KMS-11 (cell line): Measurements from ENCODE around the gene USP14.
"Not testable (repeated sequence)": the region's sequence is repeated elsewhere in the genome, so short reads cannot be mapped to it uniquely, and the experiment has no call there.

Source experiments
- H2AFZ ChIP-seq: fragments of 200-600 bp; sonication (generic); 2 replicates; pipeline ENCODE4 v1.6.1; 2016; ENCODE audit warnings: antibody characterized with exemption, mixed run types, low read depth
- H3K27ac ChIP-seq: fragments of 200-600 bp; sonication (generic); 2 replicates; pipeline ENCODE4 v1.6.1; 2016; ENCODE audit warnings: mild to moderate bottlenecking, mixed run types
- H3K27me3 ChIP-seq: fragments of 200-600 bp; sonication (generic); 2 replicates; pipeline ENCODE4 v1.6.1; 2017; ENCODE audit warnings: mild to moderate bottlenecking, low read depth, mixed run types, moderate library complexity; ENCODE audit not compliant: insufficient read depth
- H3K36me3 ChIP-seq: fragments of 200-600 bp; sonication (generic); 2 replicates; pipeline ENCODE4 v1.6.1; 2017; ENCODE audit warnings: mild to moderate bottlenecking, mixed run types; ENCODE audit not compliant: insufficient read depth
- H3K4me1 ChIP-seq: fragments of 200-600 bp; sonication (generic); 2 replicates; pipeline ENCODE4 v1.6.1; 2016; ENCODE audit warnings: mild to moderate bottlenecking, low read depth, mixed run types; ENCODE audit not compliant: poor library complexity, severe bottlenecking
- H3K4me2 ChIP-seq: fragments of 200-600 bp; sonication (generic); 2 replicates; pipeline ENCODE4 v1.7.0; 2016; ENCODE audit warnings: mild to moderate bottlenecking, mixed run types
- H3K4me3 ChIP-seq: fragments of 200-600 bp; sonication (generic); IDR thresholded peaks from 2 replicates; pipeline ENCODE4 v1.6.1; 2017; ENCODE audit warnings: low read depth, low read length, mixed read lengths; ENCODE audit not compliant: insufficient read depth
- H3K79me2 ChIP-seq: fragments of 200-600 bp; sonication (generic); 2 replicates; pipeline ENCODE4 v1.6.1; 2016; ENCODE audit warnings: low read depth, mixed run types; ENCODE audit not compliant: insufficient read depth
- H3K9ac ChIP-seq: fragments of 200-600 bp; sonication (generic); 2 replicates; pipeline ENCODE4 v1.6.1; 2016; ENCODE audit warnings: mild to moderate bottlenecking, mixed run types
- H4K20me1 ChIP-seq: fragments of 200-600 bp; sonication (generic); 2 replicates; pipeline ENCODE4 v1.6.1; 2016; ENCODE audit warnings: mild to moderate bottlenecking, mixed run types; ENCODE audit not compliant: insufficient read depth
- TF ChIP-seq, protein P1 (sequence below): fragments of 200-600 bp; sonication (generic); conservative IDR thresholded peaks from 2 replicates; pipeline ENCODE4 v1.6.1; 2017; ENCODE audit warnings: low read depth, mild to moderate bottlenecking, antibody characterized with exemption, low read length, moderate library complexity, mixed read lengths

The USP14 gene

DNA sequence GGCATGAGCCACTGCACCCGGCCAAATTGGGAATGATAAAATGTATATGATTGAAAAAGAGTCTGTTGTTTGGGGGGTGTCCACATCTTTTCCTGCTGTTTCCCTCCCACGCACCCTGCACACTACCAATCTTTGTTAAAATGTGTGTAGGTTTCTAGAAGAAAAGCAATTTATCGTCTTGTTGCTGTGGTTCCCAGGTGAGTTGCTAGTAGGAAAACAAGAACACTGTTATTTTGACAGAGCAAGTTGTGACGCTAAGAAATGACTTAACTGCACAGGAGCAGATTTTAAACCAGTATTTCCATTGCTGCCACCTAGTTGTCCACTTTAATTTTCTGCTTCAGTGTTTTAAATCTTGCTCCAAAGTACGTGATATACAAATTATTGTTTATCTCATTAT lies 21.0 kb upstream of the USP14 start:
- Histone ChIP-seq H3K27me3 (no peaks in the 10 kb centered on the region), H3K4me3 (no peak overlapping the region), H3K79me2 (no peaks in the 10 kb centered on the region), H3K4me1 (no peaks in the 10 kb centered on the region), H3K27ac (no peak overlapping the region), H4K20me1 (no peaks in the 10 kb centered on the region), H2AFZ (no peak overlapping the region), H3K9ac (no peak overlapping the region), H3K4me2 (no peak overlapping the region), H3K36me3 (no peaks in the 10 kb centered on the region)
- TF ChIP-seq, protein P1, sequence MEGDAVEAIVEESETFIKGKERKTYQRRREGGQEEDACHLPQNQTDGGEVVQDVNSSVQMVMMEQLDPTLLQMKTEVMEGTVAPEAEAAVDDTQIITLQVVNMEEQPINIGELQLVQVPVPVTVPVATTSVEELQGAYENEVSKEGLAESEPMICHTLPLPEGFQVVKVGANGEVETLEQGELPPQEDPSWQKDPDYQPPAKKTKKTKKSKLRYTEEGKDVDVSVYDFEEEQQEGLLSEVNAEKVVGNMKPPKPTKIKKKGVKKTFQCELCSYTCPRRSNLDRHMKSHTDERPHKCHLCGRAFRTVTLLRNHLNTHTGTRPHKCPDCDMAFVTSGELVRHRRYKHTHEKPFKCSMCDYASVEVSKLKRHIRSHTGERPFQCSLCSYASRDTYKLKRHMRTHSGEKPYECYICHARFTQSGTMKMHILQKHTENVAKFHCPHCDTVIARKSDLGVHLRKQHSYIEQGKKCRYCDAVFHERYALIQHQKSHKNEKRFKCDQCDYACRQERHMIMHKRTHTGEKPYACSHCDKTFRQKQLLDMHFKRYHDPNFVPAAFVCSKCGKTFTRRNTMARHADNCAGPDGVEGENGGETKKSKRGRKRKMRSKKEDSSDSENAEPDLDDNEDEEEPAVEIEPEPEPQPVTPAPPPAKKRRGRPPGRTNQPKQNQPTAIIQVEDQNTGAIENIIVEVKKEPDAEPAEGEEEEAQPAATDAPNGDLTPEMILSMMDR, result no peak

DNA sequence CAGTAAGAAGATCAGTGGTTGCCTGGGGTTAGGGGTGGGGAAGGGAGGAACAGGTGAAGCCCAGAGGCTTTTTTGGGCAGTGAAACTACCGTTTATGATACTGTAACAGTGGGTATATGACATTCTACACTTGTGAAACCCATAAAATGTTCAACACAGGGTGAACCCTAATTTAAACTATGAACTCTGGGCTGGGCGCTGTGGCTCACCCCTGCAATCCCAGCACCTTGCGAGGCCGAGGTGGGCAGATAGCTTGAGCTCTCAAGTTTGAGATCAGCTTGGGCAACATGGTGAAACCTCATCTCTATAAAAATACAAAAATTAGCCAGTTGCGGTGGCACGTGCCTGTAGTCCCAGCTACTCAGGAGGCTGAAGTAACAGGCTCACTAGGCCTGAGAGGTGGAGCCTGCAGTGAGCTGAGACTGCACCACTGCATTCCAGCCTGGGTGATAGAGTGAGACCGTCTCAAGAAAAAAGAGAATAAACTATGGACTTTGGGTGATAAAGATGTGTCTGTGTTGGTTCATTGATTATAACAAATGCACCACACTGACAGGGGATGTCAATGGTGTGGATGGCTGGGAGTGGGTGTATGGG lies 17.6 kb upstream of the USP14 start:
- H3K4me1 ChIP-seq, result no peaks in the 10 kb centered on the region
- no peak overlapping the region for H3K9ac ChIP-seq
- H2AFZ ChIP-seq, result no peak overlapping the region
- H3K27me3 ChIP-seq, result no peaks in the 10 kb centered on the region
- H3K4me2 ChIP-seq, result no peak overlapping the region
- TF ChIP-seq, protein P1, result no peak
- H3K79me2 ChIP-seq, result no peaks in the 10 kb centered on the region
- no peaks in the 10 kb centered on the region for H3K36me3 ChIP-seq
- H3K27ac ChIP-seq, result no peak overlapping the region
- H3K4me3 ChIP-seq, result no peak overlapping the region
- no peaks in the 10 kb centered on the region for H4K20me1 ChIP-seq

DNA sequence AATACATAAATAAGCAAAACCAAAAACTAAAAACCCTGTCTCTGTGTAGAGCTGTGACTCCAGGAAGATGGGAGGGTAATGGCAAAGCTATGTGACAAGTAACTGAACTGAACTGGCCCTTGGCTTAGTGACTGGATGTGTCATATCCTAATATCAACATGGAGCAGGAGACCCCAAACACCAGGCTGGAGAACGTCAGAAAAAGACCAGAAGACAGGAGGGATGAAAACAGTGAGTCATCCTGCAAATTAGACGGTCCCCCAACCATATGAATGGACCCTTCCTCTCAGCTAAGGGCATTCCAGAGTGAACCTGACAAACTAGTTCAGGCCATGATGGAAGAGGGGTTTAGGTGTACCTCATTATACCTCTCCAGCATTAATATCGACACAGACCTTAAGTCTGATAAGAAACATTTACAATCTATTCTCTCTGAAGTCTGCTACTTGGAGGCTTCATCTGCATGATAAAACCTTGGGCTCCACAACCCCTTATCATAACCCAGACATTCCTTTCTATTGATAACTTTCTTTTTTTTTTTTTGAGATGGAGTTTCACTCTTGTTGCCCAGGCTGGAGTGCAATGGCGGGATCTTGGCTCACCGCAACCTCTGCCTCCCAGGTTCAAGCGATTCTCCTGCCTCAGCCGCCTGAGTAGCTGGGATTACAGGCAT lies 15.6 kb upstream of the USP14 start:
- H3K79me2 ChIP-seq, H4K20me1 ChIP-seq, H2AFZ ChIP-seq, H3K27ac ChIP-seq, H3K4me3 ChIP-seq, H3K9ac ChIP-seq, H3K4me1 ChIP-seq, H3K4me2 ChIP-seq, H3K27me3 ChIP-seq, H3K36me3 ChIP-seq: not testable (repeated sequence)

DNA sequence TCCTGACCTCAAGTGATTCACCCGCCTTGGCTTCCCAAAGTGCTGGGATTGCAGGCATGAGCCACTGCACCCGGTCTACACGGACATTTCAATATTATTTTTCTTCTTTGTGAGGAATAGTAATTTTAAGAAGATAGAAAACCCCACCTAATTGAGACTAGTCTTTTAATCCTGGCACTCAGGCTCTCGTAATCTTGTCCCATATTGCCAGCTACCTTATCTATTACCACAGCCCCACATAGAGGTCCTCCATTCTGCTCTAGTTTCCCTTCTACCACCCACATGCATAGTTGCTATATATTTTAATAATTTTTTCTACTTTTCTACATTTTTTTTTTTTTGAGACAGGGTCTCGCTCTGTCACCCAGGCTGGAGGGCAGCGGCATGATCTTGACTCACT lies 9.5 kb upstream of the USP14 start:
- no peaks in the 10 kb centered on the region for H3K27me3 ChIP-seq
- no peak overlapping the region for H3K4me2 ChIP-seq
- H3K27ac ChIP-seq, result no peak overlapping the region
- TF ChIP-seq, protein P1, result no peak
- H3K79me2 ChIP-seq, result no peaks in the 10 kb centered on the region
- H3K9ac ChIP-seq, result no peak overlapping the region
- no peaks in the 10 kb centered on the region for H3K36me3 ChIP-seq
- H2AFZ ChIP-seq, result no peak overlapping the region
- H3K4me1 ChIP-seq, result no peaks in the 10 kb centered on the region
- no peaks in the 10 kb centered on the region for H4K20me1 ChIP-seq
- H3K4me3 ChIP-seq, result no peak overlapping the region

DNA sequence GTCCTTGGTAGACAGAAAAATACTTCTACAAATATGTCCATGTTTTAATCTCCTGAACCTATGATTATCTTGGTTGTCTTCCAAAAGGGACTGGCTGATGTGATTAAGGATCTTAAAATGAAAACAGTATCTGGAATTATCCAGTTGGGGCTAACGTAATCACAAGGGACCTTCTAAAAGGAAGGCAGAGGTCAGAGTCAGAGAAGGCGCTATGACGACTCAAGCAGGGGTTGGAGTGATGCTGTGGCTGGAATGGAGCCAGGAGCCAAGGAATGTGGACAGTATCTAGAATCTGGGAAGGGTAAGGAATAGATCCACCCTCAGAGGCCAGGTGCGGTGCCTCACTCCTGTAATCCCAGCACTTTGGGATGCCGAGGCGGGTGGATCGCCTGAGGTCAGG lies 4.2 kb upstream of the USP14 start:
- no peak overlapping the region for H3K4me3 ChIP-seq
- no peaks in the 10 kb centered on the region for H3K27me3 ChIP-seq
- H3K4me2 ChIP-seq, result no peak overlapping the region
- H3K27ac ChIP-seq, result no peak overlapping the region
- TF ChIP-seq, protein P1, result no peak
- peaks cover 9% of the 10 kb centered on the region for H3K4me1 ChIP-seq
- no peaks in the 10 kb centered on the region for H4K20me1 ChIP-seq
- no peaks in the 10 kb centered on the region for H3K36me3 ChIP-seq
- peaks cover 6% of the 10 kb centered on the region for H3K79me2 ChIP-seq
- H3K9ac ChIP-seq, result no peak overlapping the region
- H2AFZ ChIP-seq, result no peak overlapping the region
